Measurements from ENCODE around the gene C1orf216.

- TF ChIP-seq POLR2A (IDR thresholded peaks at IDR 0.05), result no peak
- TF ChIP-seq, protein P1, sequence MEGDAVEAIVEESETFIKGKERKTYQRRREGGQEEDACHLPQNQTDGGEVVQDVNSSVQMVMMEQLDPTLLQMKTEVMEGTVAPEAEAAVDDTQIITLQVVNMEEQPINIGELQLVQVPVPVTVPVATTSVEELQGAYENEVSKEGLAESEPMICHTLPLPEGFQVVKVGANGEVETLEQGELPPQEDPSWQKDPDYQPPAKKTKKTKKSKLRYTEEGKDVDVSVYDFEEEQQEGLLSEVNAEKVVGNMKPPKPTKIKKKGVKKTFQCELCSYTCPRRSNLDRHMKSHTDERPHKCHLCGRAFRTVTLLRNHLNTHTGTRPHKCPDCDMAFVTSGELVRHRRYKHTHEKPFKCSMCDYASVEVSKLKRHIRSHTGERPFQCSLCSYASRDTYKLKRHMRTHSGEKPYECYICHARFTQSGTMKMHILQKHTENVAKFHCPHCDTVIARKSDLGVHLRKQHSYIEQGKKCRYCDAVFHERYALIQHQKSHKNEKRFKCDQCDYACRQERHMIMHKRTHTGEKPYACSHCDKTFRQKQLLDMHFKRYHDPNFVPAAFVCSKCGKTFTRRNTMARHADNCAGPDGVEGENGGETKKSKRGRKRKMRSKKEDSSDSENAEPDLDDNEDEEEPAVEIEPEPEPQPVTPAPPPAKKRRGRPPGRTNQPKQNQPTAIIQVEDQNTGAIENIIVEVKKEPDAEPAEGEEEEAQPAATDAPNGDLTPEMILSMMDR (IDR thresholded peaks at IDR 0.05), result no peak
Measured at GRCh38 chr1:35691080-35691479, 27.6 kb downstream of the C1orf216 start.

All from body of pancreas (tissue), 4 donors.